ENCODE data around the gene KCND2.

DNA sequence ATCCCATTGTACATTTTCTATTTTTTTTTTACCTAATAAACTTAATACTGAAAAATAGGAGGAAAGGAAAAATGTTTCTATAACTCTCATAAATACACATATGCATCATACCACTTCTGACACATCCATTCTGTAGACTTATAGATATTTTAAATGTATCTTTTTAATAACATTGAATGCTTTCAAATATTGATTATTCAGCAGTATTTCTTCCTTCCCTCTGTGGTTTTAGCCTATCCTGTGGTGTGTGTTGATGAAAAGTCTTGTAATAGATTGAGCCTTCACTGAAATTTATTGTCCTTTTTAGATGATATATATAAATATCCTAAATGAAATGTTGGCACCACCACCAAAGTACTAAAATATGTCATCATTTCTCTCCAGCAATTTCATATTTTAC, 366.9 kb downstream of the KCND2 start:
- no peak for TF ChIP-seq POLR2A (IDR thresholded peaks at IDR 0.05; ENCODE audit: low read length)
- no peak for TF ChIP-seq GATA1 (IDR thresholded peaks at IDR 0.05; ENCODE audit: low read depth, low read length)

Data from erythroblast (primary cell).